Astrocyte (in vitro differentiated cells and primary cell): ENCODE measurements around the gene ST6GALNAC5. TPM values are rescaled to one million over a fixed set of nuclear protein-coding genes. Genes with fewer than 3 reads are reported as not detected.

ENCODE experiments used
- DNase-seq: peaks from one replicate; pipeline ENCODE4 v3.0.0-alpha.2; 2010; ENCODE audit warnings: low read depth
- FAIRE-seq: peaks from 2 replicates; lab custom pipeline; 2011; peaks lifted over from hg19 to GRCh38; lab: Jason Lieb, UNC
- H2AFZ ChIP-seq: 2 replicates; pipeline ENCODE4 v1.6.0; 2012; ENCODE audit warnings: low read depth, low read length, inconsistent platforms
- H3K27ac ChIP-seq: 2 replicates; pipeline ENCODE4 v1.5.1; 2011; ENCODE audit warnings: low read depth, low read length, inconsistent platforms
- H3K27me3 ChIP-seq: 2 replicates; pipeline ENCODE4 v1.6.0; 2011; ENCODE audit warnings: low read length, inconsistent platforms; ENCODE audit not compliant: insufficient read depth
- H3K36me3 ChIP-seq: 2 replicates; pipeline ENCODE4 v1.5.1; 2011; ENCODE audit warnings: low read length, inconsistent platforms; ENCODE audit not compliant: insufficient read depth
- H3K4me1 ChIP-seq: 2 replicates; pipeline ENCODE4 v1.5.1; 2011; ENCODE audit warnings: low read length, inconsistent platforms; ENCODE audit not compliant: insufficient read depth
- H3K4me2 ChIP-seq: 2 replicates; pipeline ENCODE4 v1.6.0; 2012; ENCODE audit warnings: low read length, inconsistent platforms
- H3K4me3 ChIP-seq: 2 replicates; pipeline ENCODE4 v1.5.1; 2011; ENCODE audit warnings: low read depth, mild to moderate bottlenecking, low read length, inconsistent platforms; ENCODE audit not compliant: insufficient read depth
- H3K79me2 ChIP-seq: 2 replicates; pipeline ENCODE4 v1.6.0; 2012; ENCODE audit warnings: mild to moderate bottlenecking, low read length, inconsistent platforms; ENCODE audit not compliant: insufficient read depth
- H3K9ac ChIP-seq: 2 replicates; pipeline ENCODE4 v1.6.0; 2012; ENCODE audit warnings: mild to moderate bottlenecking, low read length, inconsistent platforms
- H3K9me3 ChIP-seq: 2 replicates; pipeline ENCODE4 v1.5.1; 2012; ENCODE audit warnings: low read depth, mild to moderate bottlenecking, low read length, inconsistent platforms; ENCODE audit not compliant: insufficient read depth
- H4K20me1 ChIP-seq: 2 replicates; pipeline ENCODE4 v1.6.0; 2012; ENCODE audit warnings: low read length, inconsistent platforms; ENCODE audit not compliant: insufficient read depth
- H3K27ac Mint-ChIP-seq: one replicate; pipeline ENCODE4 v1.8.0; 2021; ENCODE audit warnings: mild to moderate bottlenecking, mixed read lengths; ENCODE audit not compliant: unreplicated experiment
- H3K27me3 Mint-ChIP-seq: one replicate; pipeline ENCODE4 v1.8.0; 2021; ENCODE audit warnings: low read depth, mixed read lengths; ENCODE audit not compliant: unreplicated experiment
- H3K36me3 Mint-ChIP-seq: one replicate; pipeline ENCODE4 v1.8.0; 2021; ENCODE audit warnings: low read depth, mixed read lengths; ENCODE audit not compliant: unreplicated experiment
- H3K4me1 Mint-ChIP-seq: one replicate; pipeline ENCODE4 v1.8.0; 2021; ENCODE audit warnings: low read depth, mixed read lengths; ENCODE audit not compliant: unreplicated experiment
- H3K4me3 Mint-ChIP-seq: one replicate; pipeline ENCODE4 v1.8.0; 2021; ENCODE audit warnings: mild to moderate bottlenecking, moderate library complexity, mixed read lengths; ENCODE audit not compliant: unreplicated experiment
- H3K9me3 Mint-ChIP-seq: one replicate; pipeline ENCODE4 v1.8.0; 2021; ENCODE audit warnings: mild to moderate bottlenecking, mixed read lengths; ENCODE audit not compliant: unreplicated experiment
- CTCF ChIP-seq: IDR thresholded peaks from 2 replicates; pipeline ENCODE4 v1.5.1; 2011; ENCODE audit warnings: low read depth, mild to moderate bottlenecking, inconsistent platforms, low read length, moderate library complexity; ENCODE audit not compliant: insufficient read depth
- EZH2 ChIP-seq: IDR thresholded peaks from 2 replicates; pipeline ENCODE4 v1.6.1; 2012; ENCODE audit warnings: mild to moderate bottlenecking, low read length, inconsistent platforms; ENCODE audit not compliant: insufficient read depth
- total RNA-seq: library from RNA; stranded (reverse); gene quantifications from 2 replicates; pipeline ENCODE4 v1.2.1, GENCODE V29; 2021

ST6GALNAC5 gene
- total RNA-seq, 1 donor from 2014 or later, result 1.3 TPM

GRCh38 chr1:77007675-77008074, 140.4 kb downstream of the ST6GALNAC5 start:
- Mint-ChIP-seq H3K4me3 (no peak overlapping the region), H3K4me1 (no peaks in the 10 kb centered on the region), H3K27ac (no peak overlapping the region), H3K36me3 (no peaks in the 10 kb centered on the region), H3K27me3 (peaks cover 3% of the 10 kb centered on the region), H3K9me3 (peaks cover 2% of the 10 kb centered on the region)
- FAIRE-seq (no peak), DNase-seq (no peak)
- Histone ChIP-seq H2AFZ (no peak overlapping the region), H3K36me3 (no peaks in the 10 kb centered on the region), H3K9ac (no peak overlapping the region), H3K4me2 (no peak overlapping the region), H3K79me2 (no peaks in the 10 kb centered on the region), H4K20me1 (no peaks in the 10 kb centered on the region), H3K27ac (no peak overlapping the region), H3K9me3 (no peaks in the 10 kb centered on the region), H3K4me1 (no peaks in the 10 kb centered on the region), H3K4me3 (no peak overlapping the region), H3K27me3 (no peaks in the 10 kb centered on the region)
- TF ChIP-seq EZH2 (no peak), CTCF (no peak)

- Histone ChIP-seq H3K4me3 (no peak overlapping the region), H3K9ac (no peak overlapping the region), H3K4me2 (no peak overlapping the region), H3K9me3 (no peaks in the 10 kb centered on the region), H3K79me2 (no peaks in the 10 kb centered on the region), H3K27me3 (no peaks in the 10 kb centered on the region), H3K36me3 (no peaks in the 10 kb centered on the region), H3K4me1 (no peaks in the 10 kb centered on the region), H3K27ac (no peak overlapping the region), H2AFZ (peak overlapping the region; percentile 20), H4K20me1 (no peaks in the 10 kb centered on the region)
- Mint-ChIP-seq H3K4me1 (no peaks in the 10 kb centered on the region), H3K27ac (no peak overlapping the region), H3K36me3 (no peaks in the 10 kb centered on the region), H3K9me3 (no peaks in the 10 kb centered on the region), H3K4me3 (no peak overlapping the region), H3K27me3 (peaks cover 3% of the 10 kb centered on the region)
- no peak for DNase-seq
- TF ChIP-seq EZH2 (no peak), CTCF (no peak)
- no peak for FAIRE-seq
Measured at GRCh38 chr1:77010937-77011336, 143.7 kb downstream of the ST6GALNAC5 start.

- no peak overlapping the region for H2AFZ ChIP-seq
Measured at GRCh38 chr1:77012066-77012465, 144.8 kb downstream of the ST6GALNAC5 start.

More at GRCh38 chr1:77012066-77012465, 144.8 kb downstream of the ST6GALNAC5 start:
- Mint-ChIP-seq H3K4me1 (no peaks in the 10 kb centered on the region), H3K27me3 (peaks cover 7% of the 10 kb centered on the region), H3K27ac (no peak overlapping the region), H3K9me3 (no peaks in the 10 kb centered on the region), H3K36me3 (no peaks in the 10 kb centered on the region), H3K4me3 (no peak overlapping the region)
- Histone ChIP-seq H3K4me3 (no peak overlapping the region), H3K27ac (no peak overlapping the region), H3K79me2 (no peaks in the 10 kb centered on the region), H3K27me3 (no peaks in the 10 kb centered on the region), H4K20me1 (no peaks in the 10 kb centered on the region), H3K4me1 (no peaks in the 10 kb centered on the region), H3K9me3 (no peaks in the 10 kb centered on the region), H3K9ac (no peak overlapping the region), H3K36me3 (no peaks in the 10 kb centered on the region), H3K4me2 (no peak overlapping the region)
- FAIRE-seq (peak; percentile 56), DNase-seq (no peak)
- no peak for TF ChIP-seq CTCF
- no peak for TF ChIP-seq EZH2
